Fibroblast of the aortic adventitia (primary cell): Measurements from ENCODE around the gene AXDND1. TPM values are rescaled to one million over a fixed set of nuclear protein-coding genes. Genes with fewer than 3 reads are reported as not detected.
"Not testable (repeated sequence)": the region's sequence is repeated elsewhere in the genome, so short reads cannot be mapped to it uniquely, and the experiment has no call there.

Source experiments
- DNase-seq: peaks from one replicate; pipeline ENCODE4 v3.0.0-alpha.2; 2010; ENCODE audit warnings: low read depth
- H3K4me3 ChIP-seq: 2 replicates; pipeline ENCODE4 v1.5.1; 2011; ENCODE audit warnings: low read depth, mild to moderate bottlenecking, control low read depth, low read length, moderate library complexity
- total RNA-seq: library from RNA; depleted of rRNA; stranded (reverse); fragments of >200 nt; gene quantifications from 2 replicates; pipeline ENCODE4 v1.2.3, GENCODE V29; 2012; ENCODE audit warnings: low replicate concordance
- TF ChIP-seq, protein P1 (sequence below): IDR thresholded peaks from 2 replicates; pipeline ENCODE4 v1.5.1; 2011; ENCODE audit warnings: mild to moderate bottlenecking, low read length, control low read depth, inconsistent platforms; ENCODE audit not compliant: insufficient read depth

Gene AXDND1
- total RNA-seq, 1 donor, result 0.36 TPM

DNA sequence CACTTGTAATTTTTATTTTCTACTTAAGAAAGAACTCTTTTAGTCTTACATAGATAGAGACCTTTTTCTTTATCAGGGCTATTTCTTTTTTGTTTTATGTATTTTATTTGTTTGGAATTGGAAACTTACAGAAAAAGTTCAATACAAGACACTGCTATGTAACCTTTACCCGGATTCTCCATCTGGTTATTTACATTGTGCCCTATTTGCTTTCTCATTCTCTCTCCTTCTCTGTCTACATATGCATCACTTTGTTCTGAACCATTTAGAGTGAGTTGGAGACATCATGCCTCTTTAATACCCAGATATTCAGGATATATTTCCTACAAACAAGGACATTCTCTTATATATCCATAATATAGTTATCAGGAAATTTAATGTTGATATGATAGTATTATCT is 18.3 kb downstream of the AXDND1 start:
- TF ChIP-seq, protein P1, sequence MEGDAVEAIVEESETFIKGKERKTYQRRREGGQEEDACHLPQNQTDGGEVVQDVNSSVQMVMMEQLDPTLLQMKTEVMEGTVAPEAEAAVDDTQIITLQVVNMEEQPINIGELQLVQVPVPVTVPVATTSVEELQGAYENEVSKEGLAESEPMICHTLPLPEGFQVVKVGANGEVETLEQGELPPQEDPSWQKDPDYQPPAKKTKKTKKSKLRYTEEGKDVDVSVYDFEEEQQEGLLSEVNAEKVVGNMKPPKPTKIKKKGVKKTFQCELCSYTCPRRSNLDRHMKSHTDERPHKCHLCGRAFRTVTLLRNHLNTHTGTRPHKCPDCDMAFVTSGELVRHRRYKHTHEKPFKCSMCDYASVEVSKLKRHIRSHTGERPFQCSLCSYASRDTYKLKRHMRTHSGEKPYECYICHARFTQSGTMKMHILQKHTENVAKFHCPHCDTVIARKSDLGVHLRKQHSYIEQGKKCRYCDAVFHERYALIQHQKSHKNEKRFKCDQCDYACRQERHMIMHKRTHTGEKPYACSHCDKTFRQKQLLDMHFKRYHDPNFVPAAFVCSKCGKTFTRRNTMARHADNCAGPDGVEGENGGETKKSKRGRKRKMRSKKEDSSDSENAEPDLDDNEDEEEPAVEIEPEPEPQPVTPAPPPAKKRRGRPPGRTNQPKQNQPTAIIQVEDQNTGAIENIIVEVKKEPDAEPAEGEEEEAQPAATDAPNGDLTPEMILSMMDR, result no peak
- DNase-seq, result no peak
- H3K4me3 ChIP-seq, result no peak overlapping the region

DNA sequence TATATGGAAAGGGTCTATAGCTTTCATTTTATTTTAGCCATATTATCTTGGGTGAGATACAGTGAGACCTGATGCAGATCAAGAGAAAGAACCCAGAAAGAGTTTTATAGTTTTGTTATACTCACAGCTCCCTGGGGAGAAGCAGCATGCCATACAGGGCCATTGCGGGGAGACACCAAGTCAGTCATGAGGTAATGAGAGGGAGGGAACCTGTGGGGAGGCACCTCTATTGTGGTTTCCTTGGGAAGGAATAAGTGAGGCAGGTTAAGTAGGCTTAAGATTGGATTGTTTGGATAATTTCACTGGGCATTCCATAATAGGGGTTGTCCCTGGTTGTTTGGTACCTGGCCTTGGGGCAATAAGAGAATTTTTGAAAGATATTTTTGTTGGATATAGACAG is 19.7 kb downstream of the AXDND1 start:
- TF ChIP-seq, protein P1, result no peak
- no peak for DNase-seq
- H3K4me3 ChIP-seq, result no peak overlapping the region

DNA sequence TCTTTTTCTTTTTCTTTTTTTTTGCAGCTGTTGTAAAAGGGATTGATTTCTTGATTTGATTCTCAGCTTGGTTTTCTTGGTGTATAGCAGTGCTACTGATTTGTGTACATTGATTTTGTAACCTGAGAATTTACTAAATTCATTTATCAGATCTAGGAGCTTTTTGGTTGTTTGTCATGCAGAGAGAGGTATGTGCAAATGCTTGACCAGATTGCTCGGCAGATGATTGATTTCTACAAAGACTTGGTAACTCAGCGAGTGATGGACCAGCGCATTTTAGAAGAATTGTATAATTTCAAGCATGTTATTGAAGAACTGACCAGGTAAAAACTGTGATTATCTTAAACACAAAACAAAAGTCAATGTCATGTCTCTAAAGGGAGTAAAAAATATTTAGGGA is 27.9 kb downstream of the AXDND1 start:
- DNase-seq, result no peak
- no peak overlapping the region for H3K4me3 ChIP-seq
- TF ChIP-seq, protein P1, result no peak

DNA sequence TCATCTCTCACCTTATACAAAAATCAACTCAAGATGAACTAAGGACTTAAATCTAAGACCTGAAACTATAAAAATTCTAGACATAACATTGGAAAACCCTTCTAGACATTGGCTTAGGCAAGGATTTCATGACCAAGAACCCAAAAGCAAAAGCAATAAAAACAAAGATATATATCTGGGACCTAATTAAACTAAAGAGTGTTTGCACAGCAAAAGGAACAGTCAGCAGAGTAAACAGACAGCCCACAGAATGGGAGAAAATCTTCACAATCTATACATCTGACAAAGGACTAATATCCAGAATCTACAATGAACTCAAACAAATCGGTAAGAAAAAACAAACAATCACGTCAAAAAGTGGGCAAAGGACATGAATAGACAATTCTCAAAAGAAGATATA is 33.6 kb downstream of the AXDND1 start:
- not testable (repeated sequence) for DNase-seq, H3K4me3 ChIP-seq

DNA sequence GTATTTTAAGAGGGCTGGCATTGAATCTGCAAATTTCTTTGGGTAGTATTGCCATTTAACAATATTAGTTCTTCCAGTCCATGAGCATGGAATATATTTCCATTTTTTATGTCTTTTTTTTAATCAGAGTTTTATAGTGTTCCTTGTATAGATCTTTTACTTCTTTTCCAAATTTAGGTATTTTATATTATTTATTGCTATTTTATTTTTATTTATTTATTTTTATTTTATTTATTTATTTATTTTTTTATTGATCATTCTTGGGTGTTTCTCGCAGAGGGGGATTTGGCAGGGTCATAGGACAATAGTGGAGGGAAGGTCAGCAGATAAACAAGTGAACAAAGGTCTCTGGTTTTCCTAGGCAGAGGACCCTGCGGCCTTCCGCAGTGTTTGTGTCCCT is 52.0 kb downstream of the AXDND1 start:
- not testable (repeated sequence) for DNase-seq, H3K4me3 ChIP-seq

DNA sequence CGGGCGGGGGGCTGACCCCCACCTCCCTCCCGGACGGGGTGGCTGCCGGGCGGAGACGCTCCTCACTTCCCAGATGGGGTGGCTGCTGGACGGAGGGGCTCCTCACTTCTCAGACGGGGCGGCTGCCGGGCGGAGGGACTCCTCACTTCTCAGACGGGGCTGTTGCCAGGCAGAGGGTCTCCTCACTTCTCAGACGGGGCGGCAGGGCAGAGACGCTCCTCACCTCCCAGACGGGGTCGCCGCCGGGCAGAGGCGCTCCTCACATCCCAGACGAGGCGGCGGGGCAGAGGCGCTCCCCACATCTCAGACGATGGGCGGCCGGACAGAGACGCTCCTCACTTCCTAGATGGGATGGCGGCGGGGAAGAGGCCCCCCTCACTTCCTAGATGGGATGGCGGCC is 52.9 kb downstream of the AXDND1 start:
- H3K4me3 ChIP-seq, result not testable (repeated sequence)

DNA sequence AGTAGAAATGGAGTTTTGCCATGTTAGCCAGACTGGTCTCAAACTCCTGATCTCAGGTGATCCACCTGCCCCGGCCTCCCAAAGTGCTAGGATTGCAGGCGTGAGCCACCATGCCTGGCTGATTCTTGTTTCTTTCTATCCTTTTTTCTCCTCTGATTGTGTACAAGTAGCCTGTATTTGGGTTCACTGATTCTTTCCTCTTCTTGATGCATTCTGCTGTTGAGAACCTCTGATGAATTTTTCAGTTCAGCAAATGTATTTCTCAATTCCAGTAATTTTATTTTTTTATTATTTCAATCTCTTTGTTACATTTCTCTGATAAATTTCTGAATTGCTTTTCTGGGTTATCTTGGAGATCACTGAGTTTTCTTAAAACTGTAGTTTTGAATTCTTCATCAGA is 58.8 kb downstream of the AXDND1 start:
- TF ChIP-seq, protein P1, result no peak
- no peak overlapping the region for H3K4me3 ChIP-seq
- DNase-seq, result no peak

More for the DNA sequence above, 52.9 kb downstream of the AXDND1 start:
- not testable (repeated sequence) for DNase-seq

DNA sequence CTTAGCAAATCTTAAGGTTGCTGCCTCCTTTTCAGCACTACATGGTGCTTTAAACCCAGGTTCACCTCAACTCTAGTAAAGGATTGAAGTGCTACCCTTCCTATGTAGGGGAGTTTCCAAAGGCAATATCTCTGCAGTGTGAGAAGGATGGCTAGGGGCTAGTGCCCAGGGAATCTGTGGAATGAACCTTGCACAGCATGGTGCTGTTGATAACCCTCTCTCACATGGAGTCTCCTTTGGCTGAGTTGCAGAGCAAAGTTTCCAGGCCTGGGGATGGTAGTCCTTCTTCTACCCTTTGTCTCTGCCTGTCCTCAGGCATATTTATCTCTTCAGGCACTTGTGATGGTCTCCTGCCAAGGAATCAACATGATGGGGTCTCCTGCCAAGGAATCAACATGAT is 59.4 kb downstream of the AXDND1 start:
- TF ChIP-seq, protein P1, result no peak
- DNase-seq, result no peak
- H3K4me3 ChIP-seq, result no peak overlapping the region

DNA sequence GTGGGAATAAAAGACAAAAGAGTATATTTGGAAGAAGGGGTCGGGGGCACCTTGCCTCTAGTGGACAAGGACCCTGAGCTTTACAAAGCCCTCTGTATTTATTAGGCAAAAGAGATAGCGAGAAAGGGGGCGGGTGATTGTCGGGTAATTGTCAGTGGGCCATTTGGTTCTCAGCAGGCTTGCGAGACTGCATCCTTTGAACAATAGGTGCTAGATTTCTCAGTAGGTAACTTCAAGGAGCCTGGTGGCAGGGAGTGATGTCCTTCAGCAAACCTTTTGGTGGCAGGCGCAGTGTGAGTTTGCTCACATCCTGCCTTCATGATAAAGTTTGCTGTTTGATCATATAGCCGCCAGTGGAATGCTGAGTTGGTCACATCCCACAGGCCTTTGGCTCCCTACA is 71.4 kb downstream of the AXDND1 start:
- no peak overlapping the region for H3K4me3 ChIP-seq
- TF ChIP-seq, protein P1, result no peak
- DNase-seq, result no peak

DNA sequence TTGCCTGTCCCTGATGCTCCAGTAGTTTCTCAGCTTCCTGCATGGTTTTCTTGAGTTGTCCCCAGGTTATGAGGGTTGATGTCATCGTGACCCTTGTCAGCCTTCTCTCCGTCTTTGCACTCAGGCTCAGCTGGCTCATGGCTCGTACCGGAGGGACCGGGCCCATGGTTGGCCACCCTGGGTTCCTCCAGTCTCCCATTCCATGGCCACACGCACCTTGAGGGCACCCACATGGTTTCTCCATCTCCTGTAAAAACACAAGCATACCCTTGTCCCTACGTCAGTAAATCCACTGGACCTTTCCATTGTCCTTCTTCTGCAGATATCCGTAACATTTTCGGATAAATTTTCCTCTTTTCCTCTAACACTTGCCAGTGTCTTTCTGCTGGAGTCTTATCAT is 73.9 kb downstream of the AXDND1 start:
- not testable (repeated sequence) for H3K4me3 ChIP-seq, DNase-seq

DNA sequence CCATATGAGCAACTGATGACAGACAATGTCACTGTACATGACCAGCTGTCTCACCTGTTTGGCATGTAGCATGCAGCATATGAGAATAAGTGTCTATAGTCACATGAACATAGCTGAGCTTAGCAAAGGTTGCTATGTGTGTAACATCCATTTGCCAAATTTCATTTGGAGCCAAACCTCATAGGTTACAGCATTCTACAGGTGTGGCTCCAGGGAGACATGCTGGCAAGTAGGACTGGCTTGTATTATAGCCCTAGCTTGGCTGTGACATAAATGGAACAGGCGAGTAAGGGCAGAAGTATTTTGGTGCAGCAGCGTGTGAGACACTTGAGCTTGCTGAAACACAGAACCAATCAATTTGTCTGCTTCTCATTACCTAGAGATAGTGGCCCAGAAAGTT is 74.5 kb downstream of the AXDND1 start:
- DNase-seq, H3K4me3 ChIP-seq: not testable (repeated sequence)
